HepG2 (cell line): ENCODE data around the gene PCBP2. TPM values are rescaled to one million over a fixed set of nuclear protein-coding genes. Genes with fewer than 3 reads are reported as not detected.
A peak's percentile ranks its signal among the peaks of the same experiment; 100 is the strongest.

Experiments used
- CSRNP1 ChIP-seq: sonication (generic); formaldehyde crosslinking; IDR thresholded peaks from 2 replicates; pipeline ENCODE4 v1.8.1; 2023; ENCODE audit warnings: mild to moderate bottlenecking, missing genetic modification reagents
- DBP ChIP-seq: sonication (generic); formaldehyde crosslinking; IDR thresholded peaks from 2 replicates; pipeline ENCODE4 v1.4.0; 2020; ENCODE audit warnings: missing genetic modification reagents; ENCODE audit errors: not compliant biosample characterization
- GABPB1 ChIP-seq: IDR thresholded peaks from 2 replicates; pipeline ENCODE4 v1.6.1; 2016; ENCODE audit warnings: mild to moderate bottlenecking, missing genetic modification reagents, moderate library complexity, missing compliant biosample characterization
- HCFC1 ChIP-seq: fragments of 150-350 bp; IDR thresholded peaks from 2 replicates; pipeline ENCODE4 v1.6.1; 2014; ENCODE audit warnings: low read depth, low read length
- HDAC2 ChIP-seq: sonication (generic); formaldehyde crosslinking; IDR thresholded peaks from 2 replicates; pipeline ENCODE4 v1.4.0; 2020; ENCODE audit warnings: missing genetic modification reagents
- NKX3-1 ChIP-seq: sonication (generic); formaldehyde crosslinking; IDR thresholded peaks from 2 replicates; pipeline ENCODE4 v1.5.0; 2020; ENCODE audit warnings: missing genetic modification reagents
- SIN3A ChIP-seq: IDR thresholded peaks from 2 replicates; pipeline ENCODE4 v1.6.1; 2011; ENCODE audit warnings: low read depth, mild to moderate bottlenecking, control low read depth, low read length, borderline replicate concordance
- TBP ChIP-seq: sonication (generic); formaldehyde crosslinking; IDR thresholded peaks from 2 replicates; pipeline ENCODE4 v1.5.0; 2020; ENCODE audit warnings: missing genetic modification reagents
- ZEB1 ChIP-seq: IDR thresholded peaks from 2 replicates; pipeline ENCODE4 v1.6.1; 2012; ENCODE audit warnings: mild to moderate bottlenecking, low read depth, inconsistent platforms; ENCODE audit not compliant: insufficient replicate concordance
- ZFP36L1 ChIP-seq: sonication (generic); formaldehyde crosslinking; IDR thresholded peaks from 2 replicates; pipeline ENCODE4 v1.8.0; 2022; ENCODE audit warnings: mild to moderate bottlenecking, missing genetic modification reagents, moderate library complexity
- ZNF207 ChIP-seq: fragments of 450-650 bp; IDR thresholded peaks from 2 replicates; pipeline ENCODE4 v1.6.1; 2016; ENCODE audit warnings: antibody characterized with exemption, borderline replicate concordance
- ZNF24 ChIP-seq: fragments of 450-650 bp; IDR thresholded peaks from 2 replicates; pipeline ENCODE4 v1.6.1; 2017; ENCODE audit warnings: antibody characterized with exemption, mild to moderate bottlenecking
- ZNF253 ChIP-seq: sonication (generic); formaldehyde crosslinking; IDR thresholded peaks from 2 replicates; pipeline ENCODE4 v1.8.0; 2022; ENCODE audit warnings: mild to moderate bottlenecking, missing genetic modification reagents, borderline replicate concordance
- ZNF431 ChIP-seq: sonication (generic); formaldehyde crosslinking; IDR thresholded peaks from 2 replicates; pipeline ENCODE4 v1.9.0; 2022; ENCODE audit warnings: missing genetic modification reagents, low read depth, mild to moderate bottlenecking, borderline replicate concordance
- polyA plus RNA-seq, 8 experiments: library from polyadenylated mRNA; depleted of rRNA in 3 of 8; stranded (reverse) in 7 of 8; unstranded in 1 of 8; fragments of >200 nt; fragmentation: Illumina TruSeq in 4 of 8; extraction: Trizol in 4 of 8; gene quantifications; 2 replicates each; pipeline versions ENCODE4 v1.2.1 to v1.2.3, GENCODE V29; 2011 to 2016; ENCODE audit warnings: low read depth in 4 of 8, missing spikeins in 1 of 8, mixed read lengths in 1 of 8; ENCODE audit not compliant: insufficient read depth in 1 of 8
- total RNA-seq, 5 experiments: library from RNA; depleted of rRNA; stranded (reverse); fragments of >200 nt; fragmentation: Illumina TruSeq; extraction: Trizol; gene quantifications; 2 replicates each; pipeline ENCODE4 v1.2.3, GENCODE V29; 2016; ENCODE audit warnings: low read depth in 1 of 5
- TF ChIP-seq, protein P1 (sequence below): IDR thresholded peaks from 2 replicates; pipeline ENCODE4 v1.6.1; 2016; ENCODE audit warnings: low read depth, missing genetic modification reagents, missing compliant biosample characterization
- TF ChIP-seq, protein P2 (sequence below): sonication (generic); formaldehyde crosslinking; IDR thresholded peaks from 2 replicates; pipeline ENCODE4 v1.4.0; 2020; ENCODE audit warnings: missing genetic modification reagents
- TF ChIP-seq, protein P3 (sequence below): sonication (generic); formaldehyde crosslinking; IDR thresholded peaks from 2 replicates; pipeline ENCODE4 v1.5.1; 2020; ENCODE audit warnings: missing genetic modification reagents, mild to moderate bottlenecking, borderline replicate concordance

Gene PCBP2
- total and polyA plus RNA-seq, 2 of the 13 experiments (the other 11 are each of a cell fraction or from before 2014, with no cell fraction given): 154 to 345 TPM

DNA sequence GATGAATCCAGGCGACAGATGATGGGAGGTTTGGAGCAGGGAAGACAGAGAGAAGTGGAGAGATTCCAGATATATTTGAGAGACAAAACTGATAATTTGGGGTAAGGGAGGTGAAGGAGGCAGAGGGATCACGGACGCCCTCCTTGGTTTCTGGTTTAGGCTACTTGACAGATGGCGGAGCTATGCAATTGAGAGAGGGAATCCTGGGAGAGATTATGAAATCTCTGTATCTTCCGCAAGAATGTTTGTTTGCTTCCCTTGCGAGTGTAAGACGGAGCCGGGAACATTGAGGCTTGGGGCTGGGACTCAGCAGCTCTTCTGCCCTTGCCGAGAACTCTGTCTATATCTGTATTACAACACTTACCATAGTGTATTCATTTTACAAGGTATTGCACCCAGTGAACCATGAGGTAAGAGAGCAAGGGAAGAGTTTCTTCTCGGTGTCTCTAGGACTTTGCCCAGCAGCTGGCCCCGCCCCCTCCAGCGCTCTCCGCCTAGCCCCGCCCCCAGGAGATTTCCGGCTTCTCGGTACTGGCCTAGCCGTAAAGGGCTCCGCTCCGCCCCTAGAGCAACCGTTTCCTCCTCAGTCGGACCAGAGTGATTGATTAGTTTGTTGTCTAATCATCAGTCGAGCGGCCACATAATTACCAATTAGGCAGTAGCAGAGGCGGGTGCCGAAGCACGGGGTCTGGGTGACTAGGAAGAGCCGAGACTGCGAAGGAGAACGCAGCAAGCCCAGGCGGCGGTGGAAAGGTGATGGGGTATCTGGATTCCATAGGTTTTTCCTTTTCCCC is 10.7 kb upstream of the PCBP2 start, which contains the start of gene PRR13 (continued):
- TF ChIP-seq ZNF253 (CRISPR knock-in tag): no peak
- TF ChIP-seq, protein P1, sequence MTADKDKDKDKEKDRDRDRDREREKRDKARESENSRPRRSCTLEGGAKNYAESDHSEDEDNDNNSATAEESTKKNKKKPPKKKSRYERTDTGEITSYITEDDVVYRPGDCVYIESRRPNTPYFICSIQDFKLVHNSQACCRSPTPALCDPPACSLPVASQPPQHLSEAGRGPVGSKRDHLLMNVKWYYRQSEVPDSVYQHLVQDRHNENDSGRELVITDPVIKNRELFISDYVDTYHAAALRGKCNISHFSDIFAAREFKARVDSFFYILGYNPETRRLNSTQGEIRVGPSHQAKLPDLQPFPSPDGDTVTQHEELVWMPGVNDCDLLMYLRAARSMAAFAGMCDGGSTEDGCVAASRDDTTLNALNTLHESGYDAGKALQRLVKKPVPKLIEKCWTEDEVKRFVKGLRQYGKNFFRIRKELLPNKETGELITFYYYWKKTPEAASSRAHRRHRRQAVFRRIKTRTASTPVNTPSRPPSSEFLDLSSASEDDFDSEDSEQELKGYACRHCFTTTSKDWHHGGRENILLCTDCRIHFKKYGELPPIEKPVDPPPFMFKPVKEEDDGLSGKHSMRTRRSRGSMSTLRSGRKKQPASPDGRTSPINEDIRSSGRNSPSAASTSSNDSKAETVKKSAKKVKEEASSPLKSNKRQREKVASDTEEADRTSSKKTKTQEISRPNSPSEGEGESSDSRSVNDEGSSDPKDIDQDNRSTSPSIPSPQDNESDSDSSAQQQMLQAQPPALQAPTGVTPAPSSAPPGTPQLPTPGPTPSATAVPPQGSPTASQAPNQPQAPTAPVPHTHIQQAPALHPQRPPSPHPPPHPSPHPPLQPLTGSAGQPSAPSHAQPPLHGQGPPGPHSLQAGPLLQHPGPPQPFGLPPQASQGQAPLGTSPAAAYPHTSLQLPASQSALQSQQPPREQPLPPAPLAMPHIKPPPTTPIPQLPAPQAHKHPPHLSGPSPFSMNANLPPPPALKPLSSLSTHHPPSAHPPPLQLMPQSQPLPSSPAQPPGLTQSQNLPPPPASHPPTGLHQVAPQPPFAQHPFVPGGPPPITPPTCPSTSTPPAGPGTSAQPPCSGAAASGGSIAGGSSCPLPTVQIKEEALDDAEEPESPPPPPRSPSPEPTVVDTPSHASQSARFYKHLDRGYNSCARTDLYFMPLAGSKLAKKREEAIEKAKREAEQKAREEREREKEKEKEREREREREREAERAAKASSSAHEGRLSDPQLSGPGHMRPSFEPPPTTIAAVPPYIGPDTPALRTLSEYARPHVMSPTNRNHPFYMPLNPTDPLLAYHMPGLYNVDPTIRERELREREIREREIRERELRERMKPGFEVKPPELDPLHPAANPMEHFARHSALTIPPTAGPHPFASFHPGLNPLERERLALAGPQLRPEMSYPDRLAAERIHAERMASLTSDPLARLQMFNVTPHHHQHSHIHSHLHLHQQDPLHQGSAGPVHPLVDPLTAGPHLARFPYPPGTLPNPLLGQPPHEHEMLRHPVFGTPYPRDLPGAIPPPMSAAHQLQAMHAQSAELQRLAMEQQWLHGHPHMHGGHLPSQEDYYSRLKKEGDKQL (CRISPR knock-in tag): no peak
- TF ChIP-seq HCFC1: no peak
- no peak for TF ChIP-seq ZFP36L1 (CRISPR knock-in tag)
- TF ChIP-seq ZEB1: no peak
- TF ChIP-seq, protein P2, sequence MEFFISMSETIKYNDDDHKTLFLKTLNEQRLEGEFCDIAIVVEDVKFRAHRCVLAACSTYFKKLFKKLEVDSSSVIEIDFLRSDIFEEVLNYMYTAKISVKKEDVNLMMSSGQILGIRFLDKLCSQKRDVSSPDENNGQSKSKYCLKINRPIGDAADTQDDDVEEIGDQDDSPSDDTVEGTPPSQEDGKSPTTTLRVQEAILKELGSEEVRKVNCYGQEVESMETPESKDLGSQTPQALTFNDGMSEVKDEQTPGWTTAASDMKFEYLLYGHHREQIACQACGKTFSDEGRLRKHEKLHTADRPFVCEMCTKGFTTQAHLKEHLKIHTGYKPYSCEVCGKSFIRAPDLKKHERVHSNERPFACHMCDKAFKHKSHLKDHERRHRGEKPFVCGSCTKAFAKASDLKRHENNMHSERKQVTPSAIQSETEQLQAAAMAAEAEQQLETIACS (CRISPR knock-in tag): no peak
- no peak for TF ChIP-seq DBP (CRISPR knock-in tag)
- no peak for TF ChIP-seq TBP (CRISPR knock-in tag)
- no peak for TF ChIP-seq ZNF24
- peak; percentile 56 for TF ChIP-seq GABPB1 (CRISPR knock-in tag)
- peak; percentile 86; the same call in 1 of the 2 replicates for TF ChIP-seq SIN3A
- TF ChIP-seq ZNF207: no peak
- TF ChIP-seq, protein P3, sequence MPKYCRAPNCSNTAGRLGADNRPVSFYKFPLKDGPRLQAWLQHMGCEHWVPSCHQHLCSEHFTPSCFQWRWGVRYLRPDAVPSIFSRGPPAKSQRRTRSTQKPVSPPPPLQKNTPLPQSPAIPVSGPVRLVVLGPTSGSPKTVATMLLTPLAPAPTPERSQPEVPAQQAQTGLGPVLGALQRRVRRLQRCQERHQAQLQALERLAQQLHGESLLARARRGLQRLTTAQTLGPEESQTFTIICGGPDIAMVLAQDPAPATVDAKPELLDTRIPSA (CRISPR knock-in tag): no peak
- no peak; the same call in 1 of the 2 replicates for TF ChIP-seq NKX3-1
- 0 out of 2 replicates have a peak, but pooled peaks have one; percentile 40 for TF ChIP-seq ZNF431 (CRISPR knock-in tag)
- TF ChIP-seq CSRNP1 (CRISPR knock-in tag): no peak
- no peak for TF ChIP-seq HDAC2 (CRISPR knock-in tag)
